HEK293 (cell line): Measurements from ENCODE around the gene DAP.

ENCODE experiments used
- CTCF ChIA-PET: fragments of 350-600 bp; formaldehyde crosslinking; extraction: SDS; loops from one replicate; lab custom pipeline; 2021; ENCODE audit warnings: antibody characterized with exemption; lab: Yijun Ruan, JAX
- POLR2A ChIA-PET: fragments of 300-600 bp; formaldehyde crosslinking; extraction: SDS; loops from one replicate; lab custom pipeline; 2020; ENCODE audit warnings: antibody characterized with exemption, inconsistent platforms; lab: Yijun Ruan, JAX
- H3K27ac ChIP-seq: fragments of 200-500 bp; sonication (Bioruptor generic); 2 replicates; pipeline ENCODE4 v1.5.1; 2014; ENCODE audit warnings: low read depth, low read length, control low read depth, inconsistent platforms; ENCODE audit errors: extremely low read depth
- H3K36me3 ChIP-seq, 2 experiments: fragments of 200-500 bp in 1 of 2; sonication (Bioruptor generic) in 1 of 2; 1 replicate in 1 of 2; 2 replicates in 1 of 2; pipeline ENCODE4 v1.5.1; 2014 to 2017; ENCODE audit warnings: inconsistent platforms in 2 of 2, low read length in 2 of 2; ENCODE audit not compliant: control insufficient read depth in 2 of 2, insufficient read depth in 1 of 2
- H3K4me1 ChIP-seq: fragments of 200-500 bp; sonication (Bioruptor generic); 2 replicates; pipeline ENCODE4 v1.5.1; 2014; ENCODE audit warnings: mild to moderate bottlenecking, low read length, inconsistent platforms; ENCODE audit not compliant: control insufficient read depth, insufficient read depth
- H3K4me3 ChIP-seq: 2 replicates; pipeline ENCODE4 v1.5.1; 2011; ENCODE audit warnings: low read depth, mild to moderate bottlenecking, control low read depth, low read length, moderate library complexity
- H3K9me3 ChIP-seq: fragments of 200-500 bp; sonication (Bioruptor generic); 2 replicates; pipeline ENCODE4 v1.5.1; 2014; ENCODE audit warnings: low read depth, low read length, inconsistent platforms; ENCODE audit not compliant: control insufficient read depth, insufficient read depth
- AEBP2 ChIP-seq: fragments of 450-650 bp; formaldehyde crosslinking; IDR thresholded peaks from 2 replicates; pipeline ENCODE4 v1.5.1; 2016; ENCODE audit warnings: missing biosample characterization, missing genetic modification characterization, borderline replicate concordance
- BCL6B ChIP-seq: fragments of 450-650 bp; formaldehyde crosslinking; IDR thresholded peaks from 2 replicates; pipeline ENCODE4 v1.5.1; 2017; ENCODE audit warnings: missing biosample characterization, missing genetic modification characterization
- GFI1B ChIP-seq: fragments of 450-650 bp; formaldehyde crosslinking; IDR thresholded peaks from 2 replicates; pipeline ENCODE4 v1.5.1; 2016; ENCODE audit warnings: missing biosample characterization, missing genetic modification characterization
- KLF1 ChIP-seq: fragments of 450-650 bp; formaldehyde crosslinking; IDR thresholded peaks from 2 replicates; pipeline ENCODE4 v1.5.1; 2016; ENCODE audit warnings: missing biosample characterization, missing genetic modification characterization
- ZBTB1 ChIP-seq: fragments of 450-650 bp; formaldehyde crosslinking; IDR thresholded peaks from 2 replicates; pipeline ENCODE4 v1.5.1; 2016; ENCODE audit warnings: missing biosample characterization, missing genetic modification characterization
- ZBTB7A ChIP-seq: fragments of 450-650 bp; formaldehyde crosslinking; IDR thresholded peaks from 2 replicates; pipeline ENCODE4 v1.5.1; 2016; ENCODE audit warnings: low read depth, missing biosample characterization, missing genetic modification characterization
- ZBTB8A ChIP-seq: fragments of 450-650 bp; formaldehyde crosslinking; IDR thresholded peaks from 2 replicates; pipeline ENCODE4 v1.5.1; 2016; ENCODE audit warnings: missing biosample characterization, missing genetic modification characterization
- ZNF140 ChIP-seq: fragments of 450-650 bp; formaldehyde crosslinking; IDR thresholded peaks from 2 replicates; pipeline ENCODE4 v1.5.1; 2016; ENCODE audit warnings: missing biosample characterization, missing genetic modification characterization
- ZNF148 ChIP-seq: fragments of 450-650 bp; formaldehyde crosslinking; IDR thresholded peaks from 2 replicates; pipeline ENCODE4 v1.5.0; 2017; ENCODE audit warnings: missing biosample characterization, missing genetic modification characterization, borderline replicate concordance
- ZNF16 ChIP-seq: fragments of 450-650 bp; formaldehyde crosslinking; IDR thresholded peaks from 2 replicates; pipeline ENCODE4 v1.5.1; 2016; ENCODE audit warnings: low read depth, missing biosample characterization, missing genetic modification characterization
- ZNF18 ChIP-seq: fragments of 450-650 bp; formaldehyde crosslinking; IDR thresholded peaks from 2 replicates; pipeline ENCODE4 v1.5.1; 2016; ENCODE audit warnings: missing biosample characterization, missing genetic modification characterization
- ZNF211 ChIP-seq: fragments of 450-650 bp; formaldehyde crosslinking; IDR thresholded peaks from 2 replicates; pipeline ENCODE4 v1.5.1; 2016; ENCODE audit warnings: low read depth, missing biosample characterization, missing genetic modification characterization
- ZNF24 ChIP-seq: fragments of 450-650 bp; formaldehyde crosslinking; IDR thresholded peaks from 2 replicates; pipeline ENCODE4 v1.5.1; 2016; ENCODE audit warnings: missing biosample characterization, missing genetic modification characterization
- ZNF280D ChIP-seq: fragments of 450-650 bp; formaldehyde crosslinking; IDR thresholded peaks from 2 replicates; pipeline ENCODE4 v1.5.1; 2016; ENCODE audit warnings: missing biosample characterization, missing genetic modification characterization
- ZNF335 ChIP-seq: fragments of 450-650 bp; formaldehyde crosslinking; conservative IDR thresholded peaks from 2 replicates; pipeline ENCODE4 v1.5.1; 2016; ENCODE audit warnings: missing biosample characterization, missing genetic modification characterization
- ZNF350 ChIP-seq: fragments of 450-650 bp; formaldehyde crosslinking; IDR thresholded peaks from 2 replicates; pipeline ENCODE4 v1.5.0; 2017; ENCODE audit warnings: missing biosample characterization, mild to moderate bottlenecking, missing genetic modification characterization
- ZNF362 ChIP-seq: fragments of 450-650 bp; formaldehyde crosslinking; IDR thresholded peaks from 2 replicates; pipeline ENCODE4 v1.5.1; 2016; ENCODE audit warnings: missing biosample characterization, missing genetic modification characterization
- ZNF398 ChIP-seq: fragments of 450-650 bp; formaldehyde crosslinking; IDR thresholded peaks from 2 replicates; pipeline ENCODE4 v1.5.1; 2017; ENCODE audit warnings: missing biosample characterization, missing genetic modification characterization
- ZNF473 ChIP-seq: fragments of 450-650 bp; formaldehyde crosslinking; IDR thresholded peaks from 2 replicates; pipeline ENCODE4 v1.5.1; 2017; ENCODE audit warnings: missing biosample characterization, missing genetic modification characterization
- ZSCAN18 ChIP-seq: fragments of 450-650 bp; formaldehyde crosslinking; IDR thresholded peaks from 2 replicates; pipeline ENCODE4 v1.5.1; 2016; ENCODE audit warnings: missing biosample characterization, missing genetic modification characterization

Gene DAP

GRCh38 chr5:10654566-10654965 lies 106.5 kb downstream of the DAP start (continued):
- TF ChIP-seq ZBTB8A (tag by site-specific recombination) (no peak), ZBTB7A (tag by site-specific recombination) (no peak), KLF1 (tag by site-specific recombination) (no peak), ZNF280D (tag by site-specific recombination) (no peak), ZNF350 (tag by site-specific recombination) (no peak)

GRCh38 chr5:10653751-10654400 lies 107.2 kb downstream of the DAP start:
- CTCF ChIA-PET = no interaction called here
- Histone ChIP-seq H3K9me3 (no peaks in the 10 kb centered on the region), H3K4me3 (no peak overlapping the region), H3K36me3 (peaks cover 0 to 13% of the 10 kb centered on the region in 2 experiments; a peak in 1 of 3 replicates), H3K27ac (no peak overlapping the region), H3K4me1 (no peaks in the 10 kb centered on the region)
- POLR2A ChIA-PET = no interaction called here
- TF ChIP-seq ZNF140 (tag by site-specific recombination) = no peak
- TF ChIP-seq ZSCAN18 (tag by site-specific recombination) = no peak
- no peak for TF ChIP-seq AEBP2 (tag by site-specific recombination)
- TF ChIP-seq ZNF335 (tag by site-specific recombination) = no peak
- TF ChIP-seq ZNF16 (tag by site-specific recombination) = no peak
- no peak for TF ChIP-seq ZNF148
- TF ChIP-seq ZNF18 (tag by site-specific recombination) = no peak
- no peak for TF ChIP-seq GFI1B (tag by site-specific recombination)
- TF ChIP-seq ZNF398 (tag by site-specific recombination) = no peak
- no peak for TF ChIP-seq ZNF24
- TF ChIP-seq ZBTB1 (tag by site-specific recombination) = no peak
- TF ChIP-seq ZNF362 (tag by site-specific recombination) = no peak
- TF ChIP-seq ZNF211 = no peak
- no peak for TF ChIP-seq ZNF473 (tag by site-specific recombination)
- no peak for TF ChIP-seq BCL6B
